22Rv1 (cell line): ENCODE data around the gene SLC6A13.

Source experiments
- CTCF ChIP-seq: fragments of 450-650 bp; IDR thresholded peaks from 2 replicates; pipeline ENCODE4 v1.5.1; 2017; ENCODE audit warnings: mild to moderate bottlenecking
- ZFX ChIP-seq: fragments of 450-650 bp; IDR thresholded peaks from 2 replicates; pipeline ENCODE4 v1.6.1; 2017; ENCODE audit warnings: antibody characterized with exemption, borderline replicate concordance

GRCh38 chr12:220491-220890 lies 42.1 kb downstream of the SLC6A13 start:
- TF ChIP-seq CTCF (no peak), ZFX (no peak)
